GM12801 (cell line): Measurements from ENCODE around the gene PTCRA.

Source experiments
- TF ChIP-seq, protein P1 (sequence below): IDR thresholded peaks from one replicate; pipeline ENCODE4 v1.5.1; 2011; ENCODE audit warnings: control low read depth; ENCODE audit not compliant: insufficient read length; ENCODE audit errors: extremely low read depth

PTCRA gene

DNA sequence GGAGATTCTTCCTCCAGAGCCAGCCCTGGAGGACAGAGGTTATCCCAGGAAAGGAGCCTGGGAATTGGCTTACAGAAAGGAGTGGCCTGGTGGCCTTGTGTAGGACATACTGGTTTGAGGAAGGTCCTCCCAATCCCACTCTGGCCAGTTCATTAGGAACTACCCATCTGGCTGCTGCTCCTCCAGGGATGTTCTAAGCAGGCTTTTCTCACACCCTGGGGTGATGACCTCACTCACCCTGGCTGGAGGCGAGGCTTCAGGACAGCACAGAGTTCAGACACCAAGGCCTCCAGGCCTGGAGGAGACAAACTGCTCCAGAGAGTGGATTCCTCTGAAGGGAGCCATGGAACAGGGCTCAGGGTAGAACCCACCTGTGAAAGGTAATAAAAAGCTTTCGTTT, 53.6 kb downstream of the PTCRA start:
- TF ChIP-seq, protein P1, sequence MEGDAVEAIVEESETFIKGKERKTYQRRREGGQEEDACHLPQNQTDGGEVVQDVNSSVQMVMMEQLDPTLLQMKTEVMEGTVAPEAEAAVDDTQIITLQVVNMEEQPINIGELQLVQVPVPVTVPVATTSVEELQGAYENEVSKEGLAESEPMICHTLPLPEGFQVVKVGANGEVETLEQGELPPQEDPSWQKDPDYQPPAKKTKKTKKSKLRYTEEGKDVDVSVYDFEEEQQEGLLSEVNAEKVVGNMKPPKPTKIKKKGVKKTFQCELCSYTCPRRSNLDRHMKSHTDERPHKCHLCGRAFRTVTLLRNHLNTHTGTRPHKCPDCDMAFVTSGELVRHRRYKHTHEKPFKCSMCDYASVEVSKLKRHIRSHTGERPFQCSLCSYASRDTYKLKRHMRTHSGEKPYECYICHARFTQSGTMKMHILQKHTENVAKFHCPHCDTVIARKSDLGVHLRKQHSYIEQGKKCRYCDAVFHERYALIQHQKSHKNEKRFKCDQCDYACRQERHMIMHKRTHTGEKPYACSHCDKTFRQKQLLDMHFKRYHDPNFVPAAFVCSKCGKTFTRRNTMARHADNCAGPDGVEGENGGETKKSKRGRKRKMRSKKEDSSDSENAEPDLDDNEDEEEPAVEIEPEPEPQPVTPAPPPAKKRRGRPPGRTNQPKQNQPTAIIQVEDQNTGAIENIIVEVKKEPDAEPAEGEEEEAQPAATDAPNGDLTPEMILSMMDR: no peak

DNA sequence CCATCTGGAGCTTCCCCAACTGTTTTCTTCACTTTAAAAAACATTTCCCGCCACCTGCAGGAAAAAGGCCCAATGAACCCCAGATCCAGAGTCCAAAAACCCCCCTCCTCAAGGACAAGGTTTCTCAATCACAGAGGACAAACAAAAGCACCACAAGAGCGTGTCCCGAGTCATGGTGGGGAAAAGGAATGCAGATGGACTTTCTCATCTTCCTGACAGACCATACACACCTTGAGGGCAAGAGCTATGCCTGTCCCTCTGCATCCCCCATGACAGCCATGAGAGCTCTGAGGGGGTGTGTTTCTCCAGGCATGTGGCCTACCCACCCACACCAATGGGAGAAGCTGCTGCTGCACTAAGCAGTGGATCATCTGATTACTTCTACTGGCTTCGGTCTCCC, 54.1 kb downstream of the PTCRA start:
- TF ChIP-seq, protein P1: no peak

DNA sequence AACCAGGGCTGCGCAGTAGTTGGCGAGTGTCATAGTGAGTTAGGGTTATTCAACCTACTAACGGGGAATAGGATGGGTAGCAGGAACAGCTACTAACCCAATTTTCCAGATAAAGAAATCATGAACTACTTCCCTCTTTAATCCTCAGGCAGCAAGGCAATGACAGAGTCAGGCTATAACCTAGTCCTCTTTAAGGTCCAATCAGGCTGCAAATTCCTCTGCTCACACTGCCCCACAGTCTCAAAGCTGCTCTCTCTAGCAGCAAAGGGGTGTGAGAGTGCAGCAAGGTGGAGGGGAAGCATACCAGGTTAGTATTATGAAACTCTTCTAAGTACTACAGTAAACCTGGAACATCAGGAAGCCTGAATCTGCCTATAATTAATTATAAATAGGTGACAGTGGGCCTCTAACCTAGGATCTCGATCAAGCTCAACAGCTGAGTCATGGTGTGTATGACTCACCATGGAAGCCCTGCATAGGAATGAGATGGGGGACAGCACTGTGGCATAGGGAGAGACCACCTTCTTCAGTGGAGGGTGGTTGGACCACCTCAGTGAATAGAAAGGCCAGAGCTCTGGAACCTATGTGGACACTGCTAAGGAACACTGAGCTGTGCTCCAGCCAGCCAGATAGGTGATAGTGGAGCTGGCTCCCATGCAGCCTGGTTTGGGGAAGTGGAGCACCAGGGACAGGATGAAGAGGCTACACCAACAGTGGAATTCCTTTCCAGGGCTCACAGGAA, 55.2 kb downstream of the PTCRA start:
- TF ChIP-seq, protein P1: no peak

DNA sequence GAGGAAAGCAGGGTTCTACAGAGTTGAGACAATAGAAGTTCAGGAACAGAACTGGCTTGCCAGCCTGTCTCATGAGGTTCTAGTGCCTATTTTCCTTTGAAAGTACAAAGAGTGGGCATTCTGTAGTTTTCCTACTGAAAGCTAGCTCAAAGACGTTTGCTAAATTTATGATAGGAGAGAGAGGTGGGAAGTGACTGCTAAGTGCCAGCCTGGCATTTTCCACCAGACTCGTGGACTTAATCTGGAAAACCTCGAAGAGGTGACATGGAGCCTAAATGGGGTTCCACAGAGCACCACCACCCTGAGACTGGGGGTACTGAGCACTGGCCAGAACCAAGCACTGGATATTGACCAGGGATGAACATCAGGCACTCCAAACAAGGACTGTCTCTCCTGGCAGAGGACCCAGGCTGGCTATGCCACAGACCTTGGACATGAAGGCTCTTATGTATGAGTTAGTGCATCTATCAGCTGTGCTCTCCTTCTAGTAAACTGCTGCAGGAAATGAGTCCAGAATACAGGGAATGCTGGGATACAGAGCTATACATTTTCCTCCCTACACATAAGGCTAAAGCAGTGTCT, 56.0 kb downstream of the PTCRA start:
- TF ChIP-seq, protein P1: no peak

DNA sequence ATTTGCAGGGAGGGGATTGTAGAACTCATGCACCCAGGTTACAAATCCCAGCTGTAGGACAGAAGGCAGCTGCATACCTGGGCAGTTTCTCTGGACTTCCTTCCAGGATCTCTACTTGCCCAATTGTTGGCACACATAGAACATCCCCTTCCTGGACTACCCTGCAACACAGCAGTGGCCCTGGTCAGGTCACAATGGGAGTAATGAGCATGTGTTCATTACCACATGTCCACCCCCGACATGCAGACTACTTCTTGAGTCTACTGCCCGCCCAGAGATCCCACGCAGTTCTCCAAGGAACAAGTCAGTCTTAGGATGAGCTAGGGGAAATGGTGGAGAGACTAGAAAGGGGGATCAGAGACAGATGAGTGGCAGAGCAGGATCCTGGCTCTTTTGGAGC, 58.1 kb downstream of the PTCRA start:
- TF ChIP-seq, protein P1: no peak

DNA sequence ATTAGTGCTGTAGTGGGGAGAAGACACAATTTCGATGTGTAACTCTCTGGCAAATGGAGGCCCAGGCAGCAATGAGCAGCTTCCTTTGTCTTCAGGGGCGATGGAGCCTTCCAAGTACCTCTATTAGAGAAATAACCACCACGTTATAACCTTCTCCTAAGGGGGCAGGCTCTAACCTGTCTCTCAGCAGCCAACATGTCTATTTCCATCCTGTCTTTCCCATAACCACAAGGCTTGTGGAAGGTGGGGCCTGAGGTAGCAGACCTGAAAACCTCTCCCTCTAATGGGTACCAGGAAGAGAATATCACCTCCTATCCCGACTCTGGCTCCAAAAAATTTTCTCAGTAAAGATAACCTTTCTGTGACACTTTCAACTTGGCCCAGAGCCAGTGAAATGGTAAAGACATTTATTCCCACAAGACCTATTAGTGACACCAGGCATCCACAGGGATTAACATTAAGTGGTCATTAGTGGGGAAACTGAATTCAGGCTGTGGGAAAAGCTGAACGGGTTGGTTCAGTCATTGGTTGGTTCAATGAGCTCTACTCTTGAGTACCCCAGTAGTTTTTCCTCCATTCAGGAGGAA, 59.2 kb downstream of the PTCRA start:
- TF ChIP-seq, protein P1: no peak
